GM20000 (cell line): Measurements from ENCODE around the gene PKD1.
"Not testable (repeated sequence)": the region's sequence is repeated elsewhere in the genome, so short reads cannot be mapped to it uniquely, and the experiment has no call there.

Experiments used
- DNase-seq: peaks from one replicate; pipeline ENCODE4 v3.0.0; 2012; ENCODE audit warnings: low spot score
- TF ChIP-seq, protein P1 (sequence below): IDR thresholded peaks from 2 replicates; pipeline ENCODE4 v1.5.1; 2012; ENCODE audit warnings: mild to moderate bottlenecking, control low read depth; ENCODE audit errors: extremely low read depth, missing control alignments

PKD1 gene

DNA sequence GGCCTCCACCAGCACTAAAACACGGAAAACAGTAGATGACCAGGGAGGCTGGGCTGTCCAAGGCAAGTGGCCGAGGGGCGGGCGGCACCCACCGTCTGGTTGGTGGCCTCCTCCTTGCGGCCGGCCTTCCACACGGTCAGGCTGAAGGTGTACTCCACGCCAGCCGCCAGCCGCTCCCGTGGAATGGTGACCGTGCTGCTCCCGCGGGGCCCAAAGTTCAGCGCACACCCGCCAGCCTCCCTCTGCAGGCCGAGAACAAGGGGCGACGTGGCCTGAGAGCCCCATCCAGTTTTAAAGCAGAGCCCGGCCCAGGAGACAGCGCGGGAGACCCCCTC is 27.9 kb downstream of the PKD1 start:
- DNase-seq, result not testable (repeated sequence)

DNA sequence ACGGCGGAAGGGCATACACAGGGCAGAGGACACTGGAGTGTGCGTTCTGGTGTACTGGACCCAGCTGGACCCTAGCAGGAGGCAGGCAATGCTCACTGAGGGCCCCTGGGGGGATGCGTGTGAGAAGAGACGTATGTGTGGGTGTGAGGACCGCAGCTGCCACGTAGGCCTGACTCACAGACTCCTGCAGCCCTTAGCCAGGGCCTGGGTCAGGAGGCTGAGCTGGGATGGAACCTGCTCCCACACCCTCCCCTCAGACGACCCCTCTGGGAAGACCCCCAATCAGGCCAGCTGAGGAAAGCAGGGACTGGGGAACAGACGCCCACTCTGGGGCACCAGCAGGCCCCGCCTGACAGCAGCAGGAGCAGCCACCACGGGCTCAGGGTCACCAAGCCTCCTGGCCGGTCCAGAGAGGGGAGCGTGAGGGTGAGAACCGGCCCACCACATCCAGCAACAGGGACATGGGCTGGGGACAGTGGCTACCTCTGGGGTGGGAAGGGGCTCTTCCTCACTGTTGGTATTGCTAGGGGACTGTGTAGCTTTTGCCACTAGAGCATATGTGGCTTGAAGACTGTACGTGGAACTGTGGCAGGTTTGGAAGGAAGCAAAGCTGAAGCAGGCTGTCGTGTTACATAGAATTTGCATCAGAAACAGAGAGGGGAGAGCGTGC is 28.4 kb downstream of the PKD1 start:
- DNase-seq, result not testable (repeated sequence)

DNA sequence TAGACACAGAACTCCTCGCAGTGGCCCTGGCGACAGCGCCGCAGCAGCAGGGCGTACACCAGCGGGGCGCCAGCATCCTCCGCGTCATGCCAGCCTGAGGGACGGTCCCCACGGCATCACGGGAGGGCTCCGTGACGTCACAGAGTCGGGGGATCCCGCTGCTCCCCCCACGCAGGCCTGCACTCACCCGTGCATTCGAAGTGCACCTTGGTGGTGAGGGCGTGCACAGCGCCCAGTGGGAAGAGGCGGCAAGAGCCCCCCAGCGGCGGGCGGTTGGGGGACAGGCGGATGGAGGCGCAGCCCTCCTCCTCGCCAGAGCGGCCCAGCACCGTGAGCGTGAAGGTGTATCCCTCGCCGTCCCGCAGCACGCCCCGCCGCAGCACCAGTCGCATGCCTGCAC is 29.5 kb downstream of the PKD1 start:
- not testable (repeated sequence) for DNase-seq

DNA sequence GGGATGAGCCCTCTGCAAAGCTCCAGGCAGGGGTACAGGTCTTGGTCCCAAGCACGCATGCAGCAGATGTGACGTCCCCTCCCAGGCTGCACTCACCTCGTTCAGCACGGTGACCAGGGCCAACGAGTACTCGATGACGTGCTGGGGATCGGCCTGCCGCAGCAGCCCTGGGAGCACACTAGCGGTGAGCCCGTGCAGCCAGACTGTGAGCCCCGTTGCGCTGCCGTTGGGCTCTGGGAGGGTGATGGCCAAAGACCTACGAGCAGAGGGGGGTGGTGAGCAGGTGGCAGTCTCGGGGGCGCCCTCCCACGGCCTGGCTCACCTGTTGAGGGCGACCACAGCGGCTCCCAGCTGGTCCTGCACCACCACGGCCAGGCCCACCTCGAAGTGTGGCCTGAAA is 29.9 kb downstream of the PKD1 start:
- not testable (repeated sequence) for DNase-seq

DNA sequence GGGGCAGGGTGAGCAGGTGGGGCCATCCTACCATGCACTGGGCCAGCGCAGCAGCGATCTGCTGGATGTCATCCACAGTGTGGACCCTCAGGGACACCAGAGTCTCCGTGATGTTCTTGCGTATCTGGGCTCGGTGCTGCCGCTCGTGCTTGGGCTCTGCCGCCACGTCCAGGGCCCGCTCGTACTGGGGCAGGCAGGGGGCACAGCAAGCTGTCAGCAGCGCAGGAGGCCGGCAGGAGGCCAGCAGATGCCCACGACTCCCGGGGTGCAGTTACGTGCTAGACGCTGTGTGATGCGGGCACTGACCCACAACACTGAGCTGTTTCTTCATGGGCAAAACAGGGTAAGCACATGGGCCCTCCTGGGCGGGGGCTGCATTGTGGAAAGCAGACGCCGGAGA is 30.4 kb downstream of the PKD1 start:
- DNase-seq, result not testable (repeated sequence)

DNA sequence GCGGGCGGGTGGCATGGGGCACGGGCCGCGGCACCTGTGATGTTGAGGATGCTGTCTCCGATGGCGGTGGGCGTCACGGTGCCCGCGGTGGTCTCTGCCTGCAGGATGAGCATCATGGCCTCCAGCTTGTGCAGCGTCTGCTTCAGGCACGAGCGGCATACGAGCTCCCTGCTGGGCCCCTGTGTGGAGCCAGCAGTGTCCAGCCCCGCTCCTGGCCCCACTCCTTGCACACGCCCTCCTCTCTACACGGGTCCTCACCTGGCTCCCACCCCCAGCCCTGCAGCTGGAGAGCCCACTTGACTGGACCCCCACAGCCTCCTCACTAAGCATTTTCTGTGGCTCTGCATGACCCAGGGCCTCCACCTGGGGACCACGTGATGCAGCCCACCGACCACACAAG is 31.2 kb downstream of the PKD1 start:
- DNase-seq, result not testable (repeated sequence)

DNA sequence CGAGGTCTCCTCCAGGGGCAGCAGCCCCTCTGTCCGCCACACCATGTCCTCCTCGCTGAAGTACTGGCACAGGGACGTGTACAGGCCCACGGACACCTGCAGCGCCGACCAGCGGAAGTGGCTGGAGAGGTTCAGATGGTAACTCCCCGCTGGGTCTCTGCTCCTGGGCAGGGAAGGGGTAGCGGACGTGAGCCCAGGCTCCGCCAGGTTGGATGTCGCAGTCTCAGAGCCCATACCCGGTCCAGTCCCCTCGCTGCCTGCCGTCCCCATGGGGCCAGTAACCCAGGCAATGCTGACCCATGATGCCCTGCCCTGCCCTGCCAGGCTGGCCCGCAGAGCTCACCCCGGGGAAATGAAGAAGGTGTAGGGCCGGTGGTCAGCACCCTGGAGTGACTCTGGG is 33.2 kb downstream of the PKD1 start:
- TF ChIP-seq, protein P1, sequence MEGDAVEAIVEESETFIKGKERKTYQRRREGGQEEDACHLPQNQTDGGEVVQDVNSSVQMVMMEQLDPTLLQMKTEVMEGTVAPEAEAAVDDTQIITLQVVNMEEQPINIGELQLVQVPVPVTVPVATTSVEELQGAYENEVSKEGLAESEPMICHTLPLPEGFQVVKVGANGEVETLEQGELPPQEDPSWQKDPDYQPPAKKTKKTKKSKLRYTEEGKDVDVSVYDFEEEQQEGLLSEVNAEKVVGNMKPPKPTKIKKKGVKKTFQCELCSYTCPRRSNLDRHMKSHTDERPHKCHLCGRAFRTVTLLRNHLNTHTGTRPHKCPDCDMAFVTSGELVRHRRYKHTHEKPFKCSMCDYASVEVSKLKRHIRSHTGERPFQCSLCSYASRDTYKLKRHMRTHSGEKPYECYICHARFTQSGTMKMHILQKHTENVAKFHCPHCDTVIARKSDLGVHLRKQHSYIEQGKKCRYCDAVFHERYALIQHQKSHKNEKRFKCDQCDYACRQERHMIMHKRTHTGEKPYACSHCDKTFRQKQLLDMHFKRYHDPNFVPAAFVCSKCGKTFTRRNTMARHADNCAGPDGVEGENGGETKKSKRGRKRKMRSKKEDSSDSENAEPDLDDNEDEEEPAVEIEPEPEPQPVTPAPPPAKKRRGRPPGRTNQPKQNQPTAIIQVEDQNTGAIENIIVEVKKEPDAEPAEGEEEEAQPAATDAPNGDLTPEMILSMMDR, result no peak

DNA sequence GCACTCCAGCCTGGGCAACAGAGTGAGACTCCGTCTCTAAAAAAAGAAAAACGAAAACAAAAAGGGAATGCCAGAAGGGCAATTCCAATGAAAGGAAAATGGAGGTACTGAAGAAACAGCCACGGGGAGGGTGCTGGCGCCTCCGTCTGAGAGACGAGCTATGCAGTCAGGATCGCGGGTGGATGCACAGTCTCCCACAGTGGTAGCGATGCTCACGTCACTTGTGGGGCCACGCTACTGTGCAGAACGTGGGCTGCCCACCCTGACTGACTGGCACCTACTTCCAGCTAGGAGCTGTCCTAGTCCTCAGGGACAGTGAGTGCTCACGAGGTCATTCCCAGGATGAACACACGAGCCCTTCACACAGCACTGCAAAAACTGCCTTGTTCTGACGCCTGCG is 34.1 kb downstream of the PKD1 start:
- DNase-seq, result not testable (repeated sequence)

More for the DNA sequence above, 33.2 kb downstream of the PKD1 start:
- no peak for DNase-seq

DNA sequence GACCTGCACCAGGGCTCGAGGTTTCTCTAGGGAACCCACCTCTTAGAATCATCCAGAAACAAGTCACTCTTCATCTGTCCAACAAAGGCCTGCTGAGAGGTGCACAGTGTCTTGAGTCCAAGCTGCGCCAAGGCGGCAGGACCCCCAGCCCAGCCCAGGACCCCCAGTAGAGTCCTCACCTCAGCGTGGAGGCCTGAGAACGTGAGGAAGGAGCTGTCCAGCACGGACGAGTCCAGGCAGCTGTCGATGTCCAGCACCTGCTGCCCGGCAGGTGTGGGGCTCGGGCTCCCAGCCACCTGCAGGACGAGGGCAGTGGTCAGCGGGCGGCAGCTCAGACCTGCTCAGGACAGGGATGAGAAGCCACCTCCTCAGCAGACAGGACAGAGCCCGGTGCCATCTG is 38.0 kb downstream of the PKD1 start:
- DNase-seq, result not testable (repeated sequence)

DNA sequence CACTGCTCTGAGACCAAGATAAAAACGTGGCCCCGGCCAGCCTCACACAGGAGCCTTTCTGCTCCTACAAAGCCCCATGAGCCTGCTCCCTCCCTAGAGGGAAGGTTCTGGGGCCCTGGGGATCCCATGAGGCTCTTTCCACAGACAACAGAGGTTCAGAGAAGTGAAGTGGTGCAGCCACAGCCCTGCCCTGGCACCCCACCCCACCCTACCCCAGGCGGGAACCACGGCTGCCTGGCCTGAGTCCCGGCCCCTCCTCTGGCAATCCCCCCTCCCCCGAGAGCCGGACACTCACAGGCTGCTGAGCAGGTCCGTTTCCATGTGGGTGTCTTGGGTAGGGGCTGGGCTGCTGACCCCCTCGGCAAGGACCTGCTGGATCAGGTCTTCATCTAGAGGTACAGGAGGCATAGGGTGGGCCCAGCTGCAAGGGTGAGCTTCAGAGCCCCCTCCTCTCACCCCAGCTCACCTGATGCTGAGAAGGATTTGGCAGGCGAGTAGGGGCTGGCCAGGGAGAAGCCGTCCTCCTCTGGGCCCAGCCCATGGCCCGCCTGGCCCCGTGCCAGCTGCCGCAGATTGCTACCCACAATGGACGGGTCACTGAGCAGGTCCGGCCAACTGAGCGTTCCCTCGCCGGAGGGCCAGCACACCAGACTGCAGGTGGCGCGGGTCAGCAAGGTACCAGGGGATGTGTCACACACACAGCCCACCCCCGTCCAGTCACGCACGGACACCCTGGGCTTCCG is 38.7 kb downstream of the PKD1 start:
- no peak for DNase-seq
- TF ChIP-seq, protein P1, result no peak

DNA sequence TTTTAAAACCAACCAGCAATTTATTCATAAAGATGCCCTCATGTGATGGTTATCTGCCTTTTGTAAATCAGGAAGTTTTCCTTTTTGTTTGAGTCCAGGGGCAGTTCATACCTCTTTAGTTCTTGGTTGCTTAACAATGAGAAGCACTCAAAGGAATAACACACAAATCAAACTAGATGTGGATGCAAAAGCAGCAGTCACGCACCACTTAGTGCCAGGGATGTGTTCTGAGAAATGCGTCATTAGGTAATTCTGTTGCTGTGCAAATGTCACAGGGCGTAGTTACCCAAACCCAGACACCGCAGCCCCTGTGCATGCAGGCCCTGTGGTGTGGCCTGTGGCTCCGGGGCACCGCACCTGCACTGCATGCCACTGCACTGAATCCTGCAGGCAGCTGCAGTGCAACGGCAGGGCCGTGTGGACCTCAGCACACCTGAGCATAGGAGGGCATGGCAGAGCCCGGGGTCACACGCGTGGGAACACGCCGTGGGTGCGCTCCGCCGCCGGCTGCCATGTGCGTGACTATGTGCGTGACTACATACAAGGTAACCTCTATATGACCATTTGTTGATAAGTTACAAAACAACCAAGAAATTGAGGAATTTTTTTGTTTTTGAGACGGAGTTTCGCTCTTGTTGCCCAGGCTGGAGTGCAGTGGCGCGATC is 39.6 kb downstream of the PKD1 start:
- TF ChIP-seq, protein P1, result no peak
- no peak for DNase-seq

DNA sequence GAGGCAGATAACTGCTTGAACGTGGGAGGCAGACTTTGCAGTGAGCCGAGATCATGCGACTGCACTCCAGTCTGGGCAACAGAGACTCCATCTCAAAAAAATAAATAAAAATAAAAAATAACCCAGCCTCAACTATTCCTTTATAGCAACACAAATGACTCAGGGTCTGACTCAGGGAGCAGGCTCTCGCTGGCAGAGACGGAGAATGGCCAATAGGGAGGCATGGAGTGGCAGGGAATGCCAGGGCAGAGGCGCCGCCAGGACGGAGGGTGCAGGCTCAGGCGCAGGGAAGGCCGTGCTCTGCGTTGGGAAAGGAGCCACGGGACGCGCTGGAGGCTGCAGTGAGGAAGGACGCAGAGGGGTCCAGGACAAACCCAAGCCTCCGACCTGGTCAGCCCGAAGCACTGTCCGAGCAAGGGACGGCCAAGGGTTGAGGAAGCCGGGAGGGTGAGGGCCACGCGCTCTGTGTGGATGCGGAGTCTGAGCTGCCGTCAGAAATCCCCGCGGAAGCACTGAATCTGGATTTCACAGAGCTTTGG is 40.3 kb downstream of the PKD1 start:
- DNase-seq, result no peak
- TF ChIP-seq, protein P1, result no peak
